HG03378 (cell line): ENCODE data around the gene ACACA.

Source experiments
- ATAC-seq: cut with Tn5 transposase; IDR thresholded peaks from one replicate; pipeline ENCODE4 v1.9.1; 2021; ENCODE audit warnings: mild to moderate bottlenecking, moderate library complexity; ENCODE audit not compliant: unreplicated experiment

Gene ACACA

GRCh38 chr17:37109731-37110710 lies 296.6 kb downstream of the ACACA start:
- no peak for ATAC-seq

DNA sequence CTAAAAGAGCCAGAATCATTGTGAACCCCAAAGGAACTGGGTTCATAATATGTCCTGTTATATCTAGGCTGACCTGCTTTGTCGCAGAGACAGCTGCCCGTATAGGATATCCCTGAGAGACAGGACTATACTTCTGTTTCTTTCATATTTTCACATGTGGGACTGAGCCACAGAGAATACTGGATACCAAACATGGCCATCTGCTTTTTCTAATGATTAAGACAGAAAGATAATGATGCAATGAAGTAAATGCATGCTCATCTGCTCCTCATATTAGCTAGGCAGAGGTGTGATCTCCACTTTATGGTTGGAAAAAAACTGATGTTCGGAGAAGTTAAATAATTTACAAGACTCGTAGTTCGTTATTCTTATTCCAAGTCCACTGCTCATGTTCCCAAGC lies 297.5 kb downstream of the ACACA start:
- no peak for ATAC-seq

GRCh38 chr17:37107406-37108083 lies 299.1 kb downstream of the ACACA start:
- ATAC-seq, result no peak

GRCh38 chr17:37106049-37106448 lies 300.6 kb downstream of the ACACA start:
- no peak for ATAC-seq

- no peak for ATAC-seq
Measured at GRCh38 chr17:37103231-37103630, 303.4 kb downstream of the ACACA start.

DNA sequence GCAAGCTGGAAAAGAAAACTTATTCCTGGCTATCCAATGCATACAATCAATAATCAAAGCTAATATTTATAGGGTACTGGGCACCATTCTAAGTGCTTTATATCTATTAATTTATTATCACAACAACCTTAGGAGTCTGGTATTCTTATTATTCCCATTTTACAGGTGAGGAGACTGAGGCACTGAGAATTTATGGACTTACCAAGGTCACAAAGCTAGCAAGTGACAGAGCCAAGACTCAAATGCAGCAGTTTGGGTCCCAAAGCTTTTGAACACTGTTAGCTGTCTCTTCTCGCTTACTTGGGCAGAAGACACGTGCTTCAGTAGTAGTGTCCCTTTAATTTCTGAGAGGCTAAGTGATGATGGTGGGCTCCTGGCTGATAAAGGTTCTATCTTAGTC lies 305.3 kb downstream of the ACACA start:
- ATAC-seq, result no peak

DNA sequence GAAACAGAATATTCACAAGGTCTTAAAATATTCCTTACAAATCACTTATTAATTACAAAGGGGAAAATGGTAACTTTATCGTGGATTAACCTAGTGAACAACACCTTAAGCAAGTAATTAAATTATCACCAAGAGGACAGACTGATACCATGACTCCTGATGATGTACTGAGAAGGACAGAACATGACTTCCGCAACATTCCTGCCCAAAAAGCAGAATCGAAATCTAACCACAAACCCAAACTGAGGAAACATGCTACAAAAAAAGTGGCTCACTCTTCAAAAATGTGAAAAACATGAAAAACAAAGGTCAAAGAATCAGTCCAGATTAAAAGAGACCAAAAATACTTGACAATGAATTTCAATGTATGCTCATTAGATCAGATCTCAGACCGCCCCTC lies 306.4 kb downstream of the ACACA start:
- no peak for ATAC-seq

- no peak for ATAC-seq
Measured at GRCh38 chr17:37098910-37099664, 307.5 kb downstream of the ACACA start.

DNA sequence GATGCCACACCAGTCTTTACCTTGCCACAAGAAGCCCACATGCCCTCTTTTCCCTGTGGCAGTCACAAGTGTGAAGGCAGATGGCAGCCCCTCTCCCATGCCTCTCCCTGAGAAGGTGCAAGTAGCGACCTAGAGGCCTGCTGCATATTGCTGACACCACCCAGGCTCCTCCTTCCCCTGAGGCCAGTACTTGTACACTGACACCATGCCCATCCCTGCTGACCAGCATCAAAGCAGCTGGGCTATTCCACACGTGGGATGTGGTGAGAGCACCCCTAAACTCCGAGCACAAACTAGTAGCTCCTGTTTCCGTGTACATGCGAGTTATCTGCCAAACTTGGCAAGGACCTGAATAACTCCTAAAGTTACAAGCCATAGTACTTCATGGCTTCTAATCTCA lies 308.5 kb downstream of the ACACA start:
- ATAC-seq, result no peak

DNA sequence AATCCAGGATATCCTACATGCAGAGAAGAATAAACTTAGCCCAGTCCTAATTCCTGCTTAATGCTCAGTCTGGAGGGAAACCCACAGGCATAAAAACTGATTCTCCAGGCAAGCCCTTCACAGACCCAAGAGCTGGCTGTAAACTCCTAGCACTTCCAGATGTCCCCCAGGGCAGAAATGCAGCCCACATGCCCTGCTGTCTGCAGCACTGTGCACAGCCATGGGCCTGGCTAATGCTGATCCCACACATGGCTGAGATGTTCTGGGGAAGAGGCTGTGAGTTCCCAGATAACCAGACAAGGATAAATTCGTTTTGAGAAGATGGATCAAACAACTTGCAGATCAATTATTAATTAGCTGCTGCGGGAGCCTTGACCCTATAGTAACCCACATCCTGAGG lies 309.5 kb downstream of the ACACA start:
- ATAC-seq, result no peak

- ATAC-seq, result no peak
Measured at GRCh38 chr17:37096071-37096470, 310.6 kb downstream of the ACACA start.

DNA sequence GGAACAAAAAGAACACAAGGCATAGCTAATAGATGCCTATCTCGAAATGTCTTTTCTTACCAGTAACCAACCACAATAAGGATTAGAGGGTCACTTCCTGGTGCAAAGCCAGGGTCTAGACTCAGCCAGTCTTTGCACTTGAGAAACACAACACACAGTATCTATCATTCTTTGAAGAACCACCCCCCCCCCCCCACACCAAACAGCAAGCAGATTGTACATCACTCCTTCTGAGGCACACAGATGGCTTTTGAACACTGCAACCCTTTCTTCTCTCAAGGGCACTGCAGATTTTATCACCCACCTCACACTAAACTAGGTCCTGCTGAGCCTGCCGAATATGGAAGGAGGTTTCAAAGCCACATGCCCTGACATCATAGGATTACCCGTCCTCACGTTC lies 312.2 kb downstream of the ACACA start:
- ATAC-seq, result no peak

- no peak for ATAC-seq
Measured at GRCh38 chr17:37092701-37093100, 313.9 kb downstream of the ACACA start.

DNA sequence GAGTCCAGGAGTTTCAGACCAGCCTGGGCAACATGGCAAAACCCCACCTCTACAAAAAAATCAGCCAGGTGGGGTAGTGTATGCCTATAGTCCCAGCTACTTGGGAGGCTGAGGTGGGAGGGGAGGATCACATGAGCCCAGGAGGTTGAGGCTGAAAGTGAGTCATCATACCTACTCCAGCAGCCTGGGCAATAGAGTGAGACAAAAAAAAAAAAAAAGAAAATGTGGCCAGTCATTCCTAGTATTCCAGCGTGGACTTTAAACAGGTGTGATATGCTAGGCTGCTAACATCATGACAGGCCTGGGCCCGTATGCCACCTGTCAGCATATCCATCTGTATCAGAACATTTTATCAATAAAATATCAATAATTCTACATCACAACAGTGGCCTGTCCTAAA lies 314.6 kb downstream of the ACACA start:
- ATAC-seq, result no peak

GRCh38 chr17:37090941-37091340 lies 315.7 kb downstream of the ACACA start:
- no peak for ATAC-seq

DNA sequence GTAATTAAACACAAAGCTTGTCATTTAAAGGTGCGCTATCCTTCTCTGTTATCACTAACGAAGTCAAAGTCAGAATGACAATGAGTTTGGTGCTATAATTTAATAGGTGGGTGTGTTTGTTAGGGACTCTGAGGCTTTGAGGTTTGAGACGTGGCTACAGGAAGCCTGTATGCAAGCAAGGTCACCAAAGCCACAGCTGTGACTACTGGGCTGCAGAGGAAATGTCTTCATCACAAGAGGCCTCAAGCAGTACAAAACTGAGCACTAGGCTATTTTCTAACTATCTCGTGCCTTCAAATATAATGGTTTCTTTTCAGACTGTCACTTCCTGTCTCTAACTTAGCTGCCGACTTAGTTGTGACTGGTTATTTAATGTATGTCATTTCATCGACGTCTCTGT lies 316.7 kb downstream of the ACACA start:
- ATAC-seq, result no peak

DNA sequence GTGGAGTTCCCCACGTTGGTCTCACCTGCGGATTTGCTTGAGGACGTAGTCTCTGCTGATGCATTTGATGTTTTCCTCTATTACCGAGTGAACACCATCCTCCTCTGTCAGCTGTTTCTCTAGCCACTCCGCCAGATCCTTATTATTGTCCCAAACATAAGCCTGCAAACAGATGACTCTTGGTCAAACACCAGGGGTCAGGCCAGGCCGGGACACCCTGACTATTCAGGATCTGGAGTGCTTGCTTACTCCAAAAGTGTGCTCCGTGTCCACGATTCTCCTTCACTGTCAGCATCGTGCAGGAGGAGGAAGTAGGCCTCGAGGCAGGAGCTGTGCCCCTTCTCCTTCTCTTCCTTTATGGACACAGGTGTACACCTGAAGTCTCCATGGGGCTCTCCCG lies 317.7 kb downstream of the ACACA start:
- no peak for ATAC-seq

- ATAC-seq, result no peak
Measured at GRCh38 chr17:37088459-37088858, 318.2 kb downstream of the ACACA start.

DNA sequence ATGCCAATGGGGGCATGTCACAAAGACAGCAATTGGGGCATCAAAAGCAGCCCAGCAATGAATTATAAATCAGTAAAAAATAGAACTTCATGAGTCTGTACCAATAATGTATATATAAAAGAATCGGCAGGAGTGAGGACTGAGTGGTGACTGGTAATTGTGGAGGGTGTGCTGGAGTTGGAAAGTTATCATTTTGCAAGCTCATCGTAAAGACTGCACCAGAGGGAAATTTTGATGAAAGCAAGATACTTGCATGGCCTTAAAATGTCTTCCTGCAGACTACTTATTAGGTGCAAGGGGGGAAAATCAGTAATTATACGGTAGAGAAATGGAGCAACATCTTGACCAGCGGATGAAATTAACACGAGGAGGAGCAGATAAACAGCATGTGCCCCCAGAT lies 319.0 kb downstream of the ACACA start:
- ATAC-seq, result no peak

GRCh38 chr17:37086948-37087347 lies 319.7 kb downstream of the ACACA start:
- ATAC-seq, result no peak

- ATAC-seq, result no peak
Measured at GRCh38 chr17:37086334-37086733, 320.3 kb downstream of the ACACA start.
